A549 (cell line): ENCODE measurements around the gene GUK1.

Source experiments
- EP300 ChIP-seq, 2 experiments: fragments of >200 bp; sonication (Bioruptor Twin); formaldehyde crosslinking; IDR thresholded peaks; 2 replicates in 1 of 2; 3 replicates in 1 of 2; pipeline ENCODE4 v1.6.1; 2016 to 2017
- ESRRA ChIP-seq: fragments of 150-350 bp; IDR thresholded peaks from 2 replicates; pipeline ENCODE4 v1.6.1; 2014; ENCODE audit warnings: mild to moderate bottlenecking, low read length, borderline replicate concordance
- NR3C1 ChIP-seq: fragments of >200 bp; sonication (Bioruptor Twin); formaldehyde crosslinking; IDR thresholded peaks from 3 replicates; pipeline ENCODE4 v1.6.1; 2017
- PHF8 ChIP-seq: fragments of 200-600 bp; sonication (generic); IDR thresholded peaks from 2 replicates; pipeline ENCODE4 v1.6.1; 2016; ENCODE audit warnings: low read depth, mild to moderate bottlenecking, antibody characterized with exemption, moderate library complexity, borderline replicate concordance
- POLR2A ChIP-seq: IDR thresholded peaks from 2 replicates; pipeline ENCODE4 v1.6.1; 2012; ENCODE audit warnings: mild to moderate bottlenecking, low read length
- RAD21 ChIP-seq, 2 experiments: fragments of >200 bp in 1 of 2; sonication (Bioruptor Twin) in 1 of 2; formaldehyde crosslinking in 1 of 2; IDR thresholded peaks in 1 of 2; conservative IDR thresholded peaks in 1 of 2; 2 replicates in 1 of 2; 3 replicates in 1 of 2; pipeline ENCODE4 v1.6.1; 2012 to 2018; ENCODE audit warnings: inconsistent platforms in 1 of 2
- RNF2 ChIP-seq: fragments of 200-600 bp; sonication (generic); IDR thresholded peaks from 2 replicates; pipeline ENCODE4 v1.6.1; 2016; ENCODE audit warnings: low read depth, mild to moderate bottlenecking, antibody characterized with exemption, moderate library complexity, borderline replicate concordance
- TF ChIP-seq, protein P1 (sequence below): fragments of 150-350 bp; IDR thresholded peaks from 2 replicates; pipeline ENCODE4 v1.6.1; 2014; ENCODE audit warnings: low read depth, mild to moderate bottlenecking, low read length
- TF ChIP-seq, protein P2 (sequence below): fragments of >200 bp; sonication (Bioruptor Twin); formaldehyde crosslinking; IDR thresholded peaks from 3 replicates; pipeline ENCODE4 v1.5.1; 2016
- TF ChIP-seq, protein P3 (sequence below): IDR thresholded peaks from 2 replicates; pipeline ENCODE4 v1.6.1; 2012

GRCh38 chr1:228094432-228095016, 45.6 kb upstream of the GUK1 start:
- TF ChIP-seq RNF2 (no peak), POLR2A (no peak), ESRRA (no peak), RAD21 (conservative IDR thresholded peaks at IDR 0.05 in 1 of 2, IDR thresholded peaks at IDR 0.05 in 1 of 2) (no peak), PHF8 (no peak), EP300 (IDR thresholded peaks at IDR 0.05) (no peak), NR3C1 (no peak)
- TF ChIP-seq, protein P1, sequence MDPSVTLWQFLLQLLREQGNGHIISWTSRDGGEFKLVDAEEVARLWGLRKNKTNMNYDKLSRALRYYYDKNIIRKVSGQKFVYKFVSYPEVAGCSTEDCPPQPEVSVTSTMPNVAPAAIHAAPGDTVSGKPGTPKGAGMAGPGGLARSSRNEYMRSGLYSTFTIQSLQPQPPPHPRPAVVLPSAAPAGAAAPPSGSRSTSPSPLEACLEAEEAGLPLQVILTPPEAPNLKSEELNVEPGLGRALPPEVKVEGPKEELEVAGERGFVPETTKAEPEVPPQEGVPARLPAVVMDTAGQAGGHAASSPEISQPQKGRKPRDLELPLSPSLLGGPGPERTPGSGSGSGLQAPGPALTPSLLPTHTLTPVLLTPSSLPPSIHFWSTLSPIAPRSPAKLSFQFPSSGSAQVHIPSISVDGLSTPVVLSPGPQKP, result no peak
- TF ChIP-seq, protein P2, sequence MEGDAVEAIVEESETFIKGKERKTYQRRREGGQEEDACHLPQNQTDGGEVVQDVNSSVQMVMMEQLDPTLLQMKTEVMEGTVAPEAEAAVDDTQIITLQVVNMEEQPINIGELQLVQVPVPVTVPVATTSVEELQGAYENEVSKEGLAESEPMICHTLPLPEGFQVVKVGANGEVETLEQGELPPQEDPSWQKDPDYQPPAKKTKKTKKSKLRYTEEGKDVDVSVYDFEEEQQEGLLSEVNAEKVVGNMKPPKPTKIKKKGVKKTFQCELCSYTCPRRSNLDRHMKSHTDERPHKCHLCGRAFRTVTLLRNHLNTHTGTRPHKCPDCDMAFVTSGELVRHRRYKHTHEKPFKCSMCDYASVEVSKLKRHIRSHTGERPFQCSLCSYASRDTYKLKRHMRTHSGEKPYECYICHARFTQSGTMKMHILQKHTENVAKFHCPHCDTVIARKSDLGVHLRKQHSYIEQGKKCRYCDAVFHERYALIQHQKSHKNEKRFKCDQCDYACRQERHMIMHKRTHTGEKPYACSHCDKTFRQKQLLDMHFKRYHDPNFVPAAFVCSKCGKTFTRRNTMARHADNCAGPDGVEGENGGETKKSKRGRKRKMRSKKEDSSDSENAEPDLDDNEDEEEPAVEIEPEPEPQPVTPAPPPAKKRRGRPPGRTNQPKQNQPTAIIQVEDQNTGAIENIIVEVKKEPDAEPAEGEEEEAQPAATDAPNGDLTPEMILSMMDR, result no peak
- TF ChIP-seq, protein P3, sequence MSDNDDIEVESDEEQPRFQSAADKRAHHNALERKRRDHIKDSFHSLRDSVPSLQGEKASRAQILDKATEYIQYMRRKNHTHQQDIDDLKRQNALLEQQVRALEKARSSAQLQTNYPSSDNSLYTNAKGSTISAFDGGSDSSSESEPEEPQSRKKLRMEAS, result no peak
